Peyer's patch (tissue), 4 donors: ENCODE data around the gene SLC17A3. TPM values are rescaled to one million over a fixed set of nuclear protein-coding genes. Genes with fewer than 3 reads are reported as not detected.

Source experiments
- DNase-seq, 3 donors: peaks; one replicate each; pipeline ENCODE4 v3.0.0-alpha.2; 2017 to 2019
- H3K27ac ChIP-seq, 4 donors: fragments of 200-600 bp; sonication (generic); one replicate each; pipeline ENCODE4 v1.5.1; 2016 to 2019
- H3K27me3 ChIP-seq, 2 donors: fragments of 200-600 bp; sonication (generic); one replicate each; pipeline ENCODE4 v1.5.1; 2019
- H3K36me3 ChIP-seq, 3 donors: fragments of 200-600 bp; sonication (generic); one replicate each; pipeline ENCODE4 v1.5.1; 2016 to 2019
- H3K4me1 ChIP-seq, 4 donors: fragments of 200-600 bp; sonication (generic); one replicate each; pipeline ENCODE4 v1.5.1; 2016 to 2019
- H3K4me3 ChIP-seq, 4 donors: fragments of 200-600 bp; sonication (generic); 1 replicate in 3 of 4; 2 replicates in 1 of 4; pipeline ENCODE4 v1.5.1; 2016 to 2019; ENCODE audit warnings: mild to moderate bottlenecking in 1 of 4
- H3K9me3 ChIP-seq, 4 donors: fragments of 200-600 bp; sonication (generic); one replicate each; pipeline ENCODE4 v1.5.1; 2016 to 2019; ENCODE audit warnings: mild to moderate bottlenecking in 1 of 4
- POLR2A ChIP-seq, 2 donors: fragments of 450-650 bp; IDR thresholded peaks; one replicate each; pipeline ENCODE4 v1.5.1; 2017; ENCODE audit warnings: antibody characterized with exemption in 2 of 2, mild to moderate bottlenecking in 2 of 2, moderate library complexity in 2 of 2
- total RNA-seq, 4 donors: library from RNA; depleted of rRNA; stranded (reverse); fragments of >200 nt; gene quantifications; one replicate each; pipeline ENCODE4 v1.1.0, GENCODE V29; 2016
- TF ChIP-seq, protein P1 (sequence below), 6 experiments: fragments of 450-650 bp in 4 of 6; fragments of 200-600 bp in 2 of 6; sonication (generic) in 1 of 6; IDR thresholded peaks; one replicate each; pipeline ENCODE4 v1.5.1; 2017 to 2019; ENCODE audit warnings: antibody characterized with exemption in 6 of 6, mild to moderate bottlenecking in 3 of 6, moderate library complexity in 1 of 6

The SLC17A3 gene
- total RNA-seq, 4 donors from 2014 or later: not detected

DNA sequence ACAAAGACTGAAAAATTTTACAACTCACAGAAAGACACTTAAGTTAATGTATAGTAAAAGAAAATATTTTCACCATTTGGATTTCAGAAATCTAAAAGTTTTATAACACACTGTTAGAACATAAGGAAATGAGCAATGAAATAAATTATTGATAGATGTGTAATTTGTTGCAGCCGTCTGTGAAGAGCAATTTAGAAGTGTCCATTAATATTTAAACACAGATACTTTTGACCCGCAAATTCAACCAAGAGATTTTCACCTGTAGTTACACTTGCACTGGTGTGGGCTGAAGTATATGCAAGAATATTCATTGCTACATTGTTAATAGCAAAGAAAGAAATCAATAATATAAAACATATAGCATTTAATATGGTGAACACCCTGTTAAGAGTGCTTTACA, 14.6 kb upstream of the SLC17A3 start:
- DNase-seq: no peak
- H3K27me3 ChIP-seq: no peaks in the 10 kb centered on the region
- H3K27ac ChIP-seq: no peak overlapping the region
- H3K4me3 ChIP-seq: no peak overlapping the region
- no peaks in the 10 kb centered on the region for H3K4me1 ChIP-seq
- no peaks in the 10 kb centered on the region for H3K9me3 ChIP-seq
- H3K36me3 ChIP-seq: no peaks in the 10 kb centered on the region
- TF ChIP-seq POLR2A (IDR thresholded peaks at IDR 0.05): no peak
- TF ChIP-seq, protein P1, sequence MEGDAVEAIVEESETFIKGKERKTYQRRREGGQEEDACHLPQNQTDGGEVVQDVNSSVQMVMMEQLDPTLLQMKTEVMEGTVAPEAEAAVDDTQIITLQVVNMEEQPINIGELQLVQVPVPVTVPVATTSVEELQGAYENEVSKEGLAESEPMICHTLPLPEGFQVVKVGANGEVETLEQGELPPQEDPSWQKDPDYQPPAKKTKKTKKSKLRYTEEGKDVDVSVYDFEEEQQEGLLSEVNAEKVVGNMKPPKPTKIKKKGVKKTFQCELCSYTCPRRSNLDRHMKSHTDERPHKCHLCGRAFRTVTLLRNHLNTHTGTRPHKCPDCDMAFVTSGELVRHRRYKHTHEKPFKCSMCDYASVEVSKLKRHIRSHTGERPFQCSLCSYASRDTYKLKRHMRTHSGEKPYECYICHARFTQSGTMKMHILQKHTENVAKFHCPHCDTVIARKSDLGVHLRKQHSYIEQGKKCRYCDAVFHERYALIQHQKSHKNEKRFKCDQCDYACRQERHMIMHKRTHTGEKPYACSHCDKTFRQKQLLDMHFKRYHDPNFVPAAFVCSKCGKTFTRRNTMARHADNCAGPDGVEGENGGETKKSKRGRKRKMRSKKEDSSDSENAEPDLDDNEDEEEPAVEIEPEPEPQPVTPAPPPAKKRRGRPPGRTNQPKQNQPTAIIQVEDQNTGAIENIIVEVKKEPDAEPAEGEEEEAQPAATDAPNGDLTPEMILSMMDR (IDR thresholded peaks at IDR 0.05): no peak

DNA sequence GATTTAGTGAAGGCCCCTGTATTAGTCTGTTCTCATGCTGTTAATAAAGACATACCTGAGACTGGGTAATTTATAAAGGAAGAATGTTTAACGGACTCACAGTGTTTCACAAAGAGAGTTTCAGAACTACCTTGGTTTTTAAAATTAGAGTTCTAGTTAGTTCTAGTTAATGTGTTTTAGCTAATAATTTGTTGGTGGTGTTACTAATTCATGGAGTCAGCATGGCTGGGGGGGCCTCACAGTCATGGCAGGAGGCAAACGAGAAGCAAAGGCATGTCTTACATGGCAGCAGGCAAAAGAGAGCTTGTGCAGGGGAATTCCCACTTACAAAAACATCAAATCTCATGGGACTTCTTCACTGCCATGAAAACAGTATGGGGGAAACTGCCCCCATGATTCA, 12.0 kb upstream of the SLC17A3 start:
- H3K4me3 ChIP-seq: no peak overlapping the region
- TF ChIP-seq, protein P1 (IDR thresholded peaks at IDR 0.05): no peak
- TF ChIP-seq POLR2A (IDR thresholded peaks at IDR 0.05): no peak

DNA sequence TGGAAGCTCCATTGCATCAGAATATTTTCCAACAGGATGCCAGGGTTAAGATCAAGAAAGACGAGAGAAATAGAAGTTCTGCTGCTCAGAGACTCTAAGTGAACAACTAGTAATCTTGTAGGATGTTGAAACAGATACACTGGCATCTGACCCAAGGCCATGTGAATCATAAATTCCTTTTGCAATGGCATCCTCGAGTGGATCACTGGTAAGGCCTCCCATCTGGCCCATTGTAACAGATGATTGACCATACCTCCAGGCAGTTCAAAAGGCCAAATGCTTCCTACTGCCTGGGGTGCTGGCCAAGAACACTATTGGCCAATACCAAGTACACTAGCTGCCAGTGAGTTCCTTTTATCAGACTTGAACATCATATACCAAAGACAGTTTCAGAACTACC, 9.9 kb upstream of the SLC17A3 start:
- no peaks in the 10 kb centered on the region for H3K4me1 ChIP-seq
- no peaks in the 10 kb centered on the region for H3K27me3 ChIP-seq
- H3K9me3 ChIP-seq: no peaks in the 10 kb centered on the region
- no peak for DNase-seq
- no peaks in the 10 kb centered on the region for H3K36me3 ChIP-seq
- TF ChIP-seq, protein P1 (IDR thresholded peaks at IDR 0.05): no peak
- no peak for TF ChIP-seq POLR2A (IDR thresholded peaks at IDR 0.05)
- no peak overlapping the region for H3K27ac ChIP-seq
- no peak overlapping the region for H3K4me3 ChIP-seq

More for the DNA sequence above, 12.0 kb upstream of the SLC17A3 start:
- no peaks in the 10 kb centered on the region for H3K36me3 ChIP-seq
- H3K27me3 ChIP-seq: no peaks in the 10 kb centered on the region
- no peak for DNase-seq
- H3K4me1 ChIP-seq: no peaks in the 10 kb centered on the region
- H3K27ac ChIP-seq: no peak overlapping the region
- no peaks in the 10 kb centered on the region for H3K9me3 ChIP-seq

DNA sequence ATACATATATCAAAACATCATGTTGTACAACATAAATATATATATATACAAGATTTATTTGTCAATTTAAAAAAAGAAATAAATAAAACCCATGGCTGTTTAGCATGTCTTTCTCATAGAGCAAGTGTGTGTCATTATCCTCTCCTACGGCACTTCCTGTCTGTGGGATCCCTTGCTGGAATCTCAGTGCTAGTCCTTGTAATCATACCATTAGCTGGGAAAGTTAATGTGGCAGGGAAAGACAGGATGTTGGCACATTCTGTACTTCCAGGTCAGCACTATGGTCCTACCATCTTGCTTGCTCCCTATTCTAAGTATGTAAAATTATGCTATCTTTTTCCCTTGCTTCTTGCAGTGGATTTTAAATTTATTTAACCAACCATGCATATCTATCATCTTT, 9.5 kb upstream of the SLC17A3 start:
- Histone ChIP-seq H3K36me3 (no peaks in the 10 kb centered on the region), H3K27me3 (no peaks in the 10 kb centered on the region), H3K27ac (no peak overlapping the region), H3K4me1 (no peaks in the 10 kb centered on the region), H3K9me3 (no peaks in the 10 kb centered on the region), H3K4me3 (no peak overlapping the region)
- no peak for TF ChIP-seq POLR2A (IDR thresholded peaks at IDR 0.05)
- TF ChIP-seq, protein P1 (IDR thresholded peaks at IDR 0.05): no peak
- DNase-seq: no peak

DNA sequence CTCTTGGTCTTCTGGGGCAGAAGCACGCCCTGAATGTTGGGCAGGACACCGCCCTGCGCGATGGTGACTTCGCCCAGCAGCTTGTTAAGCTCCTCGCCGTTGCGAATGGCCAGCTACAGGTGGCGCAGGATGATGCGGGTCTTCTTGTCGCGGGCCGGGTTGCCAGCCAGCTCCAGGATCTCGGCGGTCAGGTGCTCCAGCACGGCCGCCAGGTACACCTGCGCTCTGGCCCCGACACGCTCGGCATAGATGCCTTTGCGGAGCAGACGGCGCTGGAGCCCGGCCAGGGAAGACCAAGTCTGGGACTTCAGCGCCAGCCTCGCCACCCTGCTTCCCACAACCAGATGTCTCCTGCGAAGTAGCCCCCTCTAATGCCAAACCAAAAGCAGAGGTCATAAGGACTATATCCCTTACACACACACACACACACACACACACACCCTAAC, 8.0 kb upstream of the SLC17A3 start:
- DNase-seq: peak; percentile 26 to 51 (median 51)
- H3K36me3 ChIP-seq: no peaks in the 10 kb centered on the region
- H3K27ac ChIP-seq: no peak overlapping the region
- no peaks in the 10 kb centered on the region for H3K4me1 ChIP-seq
- no peak for TF ChIP-seq POLR2A (IDR thresholded peaks at IDR 0.05)
- TF ChIP-seq, protein P1 (IDR thresholded peaks at IDR 0.05): peak in 1 of 6 experiments; percentile 11
- H3K9me3 ChIP-seq: no peaks in the 10 kb centered on the region
- peak overlapping the region in 3 of 4 donors; percentile 19 to 34 (median 20) for H3K4me3 ChIP-seq
- no peaks in the 10 kb centered on the region for H3K27me3 ChIP-seq

DNA sequence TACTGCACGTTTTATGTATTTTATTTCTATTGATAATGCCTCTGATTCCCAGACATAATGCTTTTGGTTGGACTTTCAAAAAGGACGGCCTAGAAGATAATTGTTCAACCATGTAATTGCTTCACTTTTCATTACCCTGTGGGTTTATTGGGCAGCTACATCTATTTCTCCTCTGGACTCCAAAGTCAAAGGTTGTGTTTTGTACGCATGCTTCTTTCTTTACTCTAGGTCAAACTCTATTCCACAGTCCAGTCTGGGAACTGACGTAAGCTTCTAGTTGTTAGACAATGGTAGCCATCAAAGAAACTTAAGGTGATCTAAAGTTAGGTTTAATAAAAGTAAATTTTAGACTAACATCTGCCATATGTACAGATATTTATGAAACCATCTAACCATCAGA, 6.6 kb upstream of the SLC17A3 start:
- Histone ChIP-seq H3K27me3 (no peaks in the 10 kb centered on the region), H3K4me3 (no peak overlapping the region), H3K9me3 (no peaks in the 10 kb centered on the region), H3K4me1 (no peaks in the 10 kb centered on the region), H3K36me3 (no peaks in the 10 kb centered on the region), H3K27ac (no peak overlapping the region)
- no peak for TF ChIP-seq POLR2A (IDR thresholded peaks at IDR 0.05)
- TF ChIP-seq, protein P1 (IDR thresholded peaks at IDR 0.05): no peak
- no peak for DNase-seq
